H9 (cell line): Measurements from ENCODE around the gene PPARD. TPM values are rescaled to one million over a fixed set of nuclear protein-coding genes. Genes with fewer than 3 reads are reported as not detected.

ENCODE experiments used
- DNase-seq: peaks from one replicate; pipeline ENCODE4 v3.0.0-alpha.2; 2017
- H2AFZ ChIP-seq: one replicate; pipeline ENCODE4 v1.6.1; 2013; ENCODE audit warnings: mild to moderate bottlenecking, low read length, control low read depth, moderate library complexity
- H2AK5ac ChIP-seq: 2 replicates; pipeline ENCODE4 v1.6.1; 2013; ENCODE audit warnings: low read length, control low read depth, mixed read lengths; ENCODE audit not compliant: insufficient read length
- H2BK120ac ChIP-seq: one replicate; pipeline ENCODE4 v1.6.1; 2013; ENCODE audit warnings: low read depth, mild to moderate bottlenecking, low read length, control low read depth, inconsistent platforms; ENCODE audit not compliant: poor library complexity, severe bottlenecking
- H2BK12ac ChIP-seq: 2 replicates; pipeline ENCODE4 v1.6.1; 2013; ENCODE audit warnings: low read length, control low read depth, mixed read lengths, low read depth; ENCODE audit not compliant: insufficient read length
- H2BK15ac ChIP-seq: 2 replicates; pipeline ENCODE4 v1.6.1; 2013; ENCODE audit warnings: low read depth, low read length, control low read depth
- H2BK20ac ChIP-seq: one replicate; pipeline ENCODE4 v1.6.1; 2013; ENCODE audit warnings: low read depth, mild to moderate bottlenecking, low read length, control low read depth, inconsistent platforms; ENCODE audit not compliant: poor library complexity, severe bottlenecking
- H2BK5ac ChIP-seq: 2 replicates; pipeline ENCODE4 v1.6.1; 2013; ENCODE audit warnings: low read length, control low read depth, mixed read lengths; ENCODE audit not compliant: insufficient read length
- H3K14ac ChIP-seq: 2 replicates; pipeline ENCODE4 v1.6.1; 2013; ENCODE audit warnings: low read length, control low read depth; ENCODE audit not compliant: insufficient read depth
- H3K18ac ChIP-seq: 2 replicates; pipeline ENCODE4 v1.6.1; 2013; ENCODE audit warnings: low read depth, mild to moderate bottlenecking, mixed read lengths, low read length, control low read depth; ENCODE audit not compliant: insufficient read length
- H3K23ac ChIP-seq: 2 replicates; pipeline ENCODE4 v1.6.1; 2013; ENCODE audit warnings: low read length, control low read depth, mixed read lengths, low read depth; ENCODE audit not compliant: insufficient read length
- H3K23me2 ChIP-seq: 2 replicates; pipeline ENCODE4 v1.6.1; 2013; ENCODE audit warnings: low read depth, mild to moderate bottlenecking, mixed read lengths, low read length, control low read depth; ENCODE audit not compliant: insufficient read length, poor library complexity, severe bottlenecking
- H3K27ac ChIP-seq: 2 replicates; pipeline ENCODE4 v1.5.1; 2013; ENCODE audit warnings: low read length, control low read depth, mixed read lengths, low read depth; ENCODE audit not compliant: insufficient read length
- H3K27me3 ChIP-seq: 2 replicates; pipeline ENCODE4 v1.6.1; 2013; ENCODE audit warnings: low read length, control low read depth, inconsistent platforms; ENCODE audit not compliant: insufficient read depth
- H3K4ac ChIP-seq: 2 replicates; pipeline ENCODE4 v1.6.1; 2013; ENCODE audit warnings: low read depth, mild to moderate bottlenecking, control low read depth, inconsistent platforms, low read length, moderate library complexity
- H3K4me1 ChIP-seq: 2 replicates; pipeline ENCODE4 v1.6.1; 2013; ENCODE audit warnings: low read length, control low read depth, inconsistent platforms; ENCODE audit not compliant: insufficient read depth
- H3K4me2 ChIP-seq: 2 replicates; pipeline ENCODE4 v1.6.1; 2013; ENCODE audit warnings: low read length, control low read depth, mixed read lengths; ENCODE audit not compliant: insufficient read length, insufficient read depth
- H3K56ac ChIP-seq: 2 replicates; pipeline ENCODE4 v1.6.1; 2013; ENCODE audit warnings: low read depth, mild to moderate bottlenecking, mixed read lengths, low read length, control low read depth; ENCODE audit not compliant: insufficient read length
- H3K79me1 ChIP-seq: 2 replicates; pipeline ENCODE4 v1.6.1; 2013; ENCODE audit warnings: low read depth, mild to moderate bottlenecking, moderate library complexity, low read length, control low read depth, inconsistent platforms; ENCODE audit not compliant: insufficient read depth, poor library complexity, severe bottlenecking
- H3K79me2 ChIP-seq: 2 replicates; pipeline ENCODE4 v1.6.1; 2013; ENCODE audit warnings: low read length, control low read depth, inconsistent platforms; ENCODE audit not compliant: insufficient read depth
- H3K9ac ChIP-seq: 2 replicates; pipeline ENCODE4 v1.6.1; 2013; ENCODE audit warnings: low read length, control low read depth, mixed read lengths; ENCODE audit not compliant: insufficient read length; ENCODE audit errors: extremely low read depth
- H3K9me3 ChIP-seq: one replicate; pipeline ENCODE4 v1.6.1; 2013; ENCODE audit warnings: low read depth, low read length, inconsistent platforms; ENCODE audit not compliant: control insufficient read depth
- H3T11ph ChIP-seq: one replicate; pipeline ENCODE4 v1.6.1; 2013; ENCODE audit warnings: mild to moderate bottlenecking, low read length, control low read depth, inconsistent platforms
- H4K20me1 ChIP-seq: one replicate; pipeline ENCODE4 v1.6.1; 2013; ENCODE audit not compliant: control insufficient read depth, insufficient read length, insufficient read depth
- H4K5ac ChIP-seq: 2 replicates; pipeline ENCODE4 v1.6.1; 2013; ENCODE audit warnings: low read depth, mild to moderate bottlenecking, mixed read lengths, low read length, control low read depth; ENCODE audit not compliant: insufficient read length
- H4K8ac ChIP-seq: replicated peaks from 2 replicates; pipeline ENCODE4 v1.6.1; 2013; ENCODE audit warnings: low read length, control low read depth, mixed read lengths, low read depth; ENCODE audit not compliant: insufficient read length
- H4K91ac ChIP-seq: 2 replicates; pipeline ENCODE4 v1.6.1; 2013; ENCODE audit warnings: low read depth, mild to moderate bottlenecking, moderate library complexity, mixed read lengths, low read length, control low read depth; ENCODE audit not compliant: insufficient read length
- H3K27ac Mint-ChIP-seq, 3 experiments: 2 replicates in 2 of 3; 3 replicates in 1 of 3; pipeline ENCODE4 v1.8.0; 2020 to 2021; ENCODE audit warnings: mixed read lengths in 3 of 3, mild to moderate bottlenecking in 1 of 3, moderate library complexity in 1 of 3
- H3K27me3 Mint-ChIP-seq: 2 replicates; pipeline ENCODE4 v1.8.0; 2021; ENCODE audit warnings: low read depth, mild to moderate bottlenecking, moderate library complexity, mixed read lengths
- H3K36me3 Mint-ChIP-seq, 3 experiments: 2 replicates in 2 of 3; 3 replicates in 1 of 3; pipeline ENCODE4 v1.8.0; 2020 to 2021; ENCODE audit warnings: low read depth in 3 of 3, mixed read lengths in 3 of 3; ENCODE audit not compliant: insufficient read depth in 1 of 3
- H3K4me1 Mint-ChIP-seq, 2 experiments: 2 replicates each; pipeline ENCODE4 v1.8.0; 2020; ENCODE audit warnings: mixed read lengths in 2 of 2
- H3K4me3 Mint-ChIP-seq, 2 experiments: 2 replicates in 1 of 2; 3 replicates in 1 of 2; pipeline ENCODE4 v1.8.0; 2020 to 2021; ENCODE audit warnings: mild to moderate bottlenecking in 2 of 2, mixed read lengths in 2 of 2, moderate library complexity in 1 of 2
- H3K9me3 Mint-ChIP-seq, 2 experiments: 2 replicates in 1 of 2; 3 replicates in 1 of 2; pipeline ENCODE4 v1.8.0; 2020; ENCODE audit warnings: mild to moderate bottlenecking in 2 of 2, mixed read lengths in 2 of 2, moderate library complexity in 1 of 2
- WGBS: extraction: QIAGEN DNeasy Blood & Tissue Kit; methylation state at CpG from one replicate; pipeline ENCODE4 v1.1.7; 2013; ENCODE audit warnings: missing lambda C conversion rate, low lambda C conversion rate, mixed read lengths; ENCODE audit not compliant: insufficient read length; ENCODE audit errors: extremely low coverage; 5-methylcytosine and 5-hydroxymethylcytosine counted together
- total RNA-seq: library from RNA; stranded (reverse); gene quantifications from 2 replicates; pipeline ENCODE4 v1.2.1, GENCODE V29; 2021
- TF ChIP-seq, protein P1 (sequence below): fragments of 200-600 bp; sonication (generic); conservative IDR thresholded peaks from 3 replicates; pipeline ENCODE4 v1.8.0; 2021; ENCODE audit warnings: antibody characterized with exemption, mild to moderate bottlenecking

PPARD gene
- total RNA-seq, 1 experiment from 2014 or later, result 11.7 TPM

DNA sequence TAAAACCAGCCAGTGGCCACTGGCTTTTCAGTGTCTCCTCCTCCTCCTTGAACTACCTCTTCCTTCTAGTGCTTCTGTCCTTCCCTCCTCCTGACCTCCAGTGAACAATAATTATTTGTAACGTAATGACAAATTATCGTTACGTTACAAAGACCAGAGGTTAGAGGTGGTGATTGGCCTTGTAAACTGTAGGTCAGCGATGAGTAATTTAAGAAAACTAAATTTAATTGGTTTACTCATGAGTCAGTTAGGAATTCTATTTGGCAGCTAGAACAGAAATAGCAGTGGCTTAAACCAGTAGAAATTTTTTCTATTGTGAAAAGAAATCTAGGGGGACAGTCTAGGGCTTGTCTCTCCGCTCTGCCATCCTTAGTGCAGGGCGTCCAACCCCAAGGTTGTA, 38.8 kb downstream of the PPARD start:
- H4K8ac ChIP-seq, result no peak overlapping the region

More for the DNA sequence above, 38.8 kb downstream of the PPARD start:
- no peak overlapping the region for H2BK20ac ChIP-seq
- no peaks in the 10 kb centered on the region for H3K79me2 ChIP-seq
- H2AK5ac ChIP-seq, result no peak overlapping the region
- Mint-ChIP-seq H3K36me3 (peaks cover 9 to 14% (median 12%) of the 10 kb centered on the region in 3 experiments), H3K4me3 (no peak overlapping the region), H3K4me1 (peaks cover 5% of the 10 kb centered on the region in 2 experiments; a peak in 3 of 4 replicates), H3K27ac (no peak overlapping the region; a peak in 1 of 7 replicates), H3K27me3 (no peaks in the 10 kb centered on the region), H3K9me3 (peaks cover 6 to 14% of the 10 kb centered on the region in 2 experiments)
- H3K4me1 ChIP-seq, result no peaks in the 10 kb centered on the region
- no peak overlapping the region for H2AFZ ChIP-seq
- no peak overlapping the region for H3K56ac ChIP-seq
- no peak for DNase-seq
- no peak overlapping the region for H3K23ac ChIP-seq
- no peak overlapping the region for H2BK5ac ChIP-seq
- no peak overlapping the region for H3K4ac ChIP-seq
- H3K14ac ChIP-seq, result no peak overlapping the region
- no peak overlapping the region for H4K91ac ChIP-seq
- no peak overlapping the region for H3K9ac ChIP-seq
- no CpG with 5 or more reads among the region's 6 CpGs for WGBS
- H3T11ph ChIP-seq, result no peak overlapping the region
- H2BK12ac ChIP-seq, result no peak overlapping the region
- H3K23me2 ChIP-seq, result no peaks in the 10 kb centered on the region
- H3K9me3 ChIP-seq, result peaks cover 4% of the 10 kb centered on the region
- H2BK15ac ChIP-seq, result no peak overlapping the region
- no peaks in the 10 kb centered on the region for H3K27me3 ChIP-seq
- TF ChIP-seq, protein P1, sequence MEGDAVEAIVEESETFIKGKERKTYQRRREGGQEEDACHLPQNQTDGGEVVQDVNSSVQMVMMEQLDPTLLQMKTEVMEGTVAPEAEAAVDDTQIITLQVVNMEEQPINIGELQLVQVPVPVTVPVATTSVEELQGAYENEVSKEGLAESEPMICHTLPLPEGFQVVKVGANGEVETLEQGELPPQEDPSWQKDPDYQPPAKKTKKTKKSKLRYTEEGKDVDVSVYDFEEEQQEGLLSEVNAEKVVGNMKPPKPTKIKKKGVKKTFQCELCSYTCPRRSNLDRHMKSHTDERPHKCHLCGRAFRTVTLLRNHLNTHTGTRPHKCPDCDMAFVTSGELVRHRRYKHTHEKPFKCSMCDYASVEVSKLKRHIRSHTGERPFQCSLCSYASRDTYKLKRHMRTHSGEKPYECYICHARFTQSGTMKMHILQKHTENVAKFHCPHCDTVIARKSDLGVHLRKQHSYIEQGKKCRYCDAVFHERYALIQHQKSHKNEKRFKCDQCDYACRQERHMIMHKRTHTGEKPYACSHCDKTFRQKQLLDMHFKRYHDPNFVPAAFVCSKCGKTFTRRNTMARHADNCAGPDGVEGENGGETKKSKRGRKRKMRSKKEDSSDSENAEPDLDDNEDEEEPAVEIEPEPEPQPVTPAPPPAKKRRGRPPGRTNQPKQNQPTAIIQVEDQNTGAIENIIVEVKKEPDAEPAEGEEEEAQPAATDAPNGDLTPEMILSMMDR, result no peak
- H3K27ac ChIP-seq, result no peak overlapping the region
- no peak overlapping the region for H4K5ac ChIP-seq
- H2BK120ac ChIP-seq, result no peak overlapping the region
- no peak overlapping the region for H3K18ac ChIP-seq
- H3K79me1 ChIP-seq, result no peaks in the 10 kb centered on the region
- H4K20me1 ChIP-seq, result no peaks in the 10 kb centered on the region
- H3K4me2 ChIP-seq, result no peak overlapping the region
